Lung (tissue), 12 donors: ENCODE data around the gene MAPK7. TPM values are rescaled to one million over a fixed set of nuclear protein-coding genes. Genes with fewer than 3 reads are reported as not detected.

Source experiments
- ATAC-seq: fragments of 200-7000 bp; cut with Tn5 transposase; one replicate; pipeline ENCODE4 v1.9.1; 2020; ENCODE audit warnings: moderate number of reproducible peaks; ENCODE audit not compliant: insufficient read depth, low FRiP score
- DNase-seq, 3 donors: peaks; one replicate each; pipeline ENCODE4 v3.0.0-alpha.2; 2013 to 2017
- H3K27ac ChIP-seq, 2 donors: one replicate each; pipeline ENCODE4 v1.5.1; 2013; ENCODE audit warnings: mild to moderate bottlenecking in 2 of 2, moderate library complexity in 2 of 2, control low read depth in 1 of 2, inconsistent platforms in 1 of 2, low read depth in 1 of 2, low read length in 1 of 2
- H3K27me3 ChIP-seq, 3 donors: one replicate each; pipeline ENCODE4 v1.5.1; 2013; ENCODE audit warnings: low read length in 2 of 3; ENCODE audit not compliant: control insufficient read depth in 3 of 3, insufficient read depth in 3 of 3
- H3K36me3 ChIP-seq, 4 donors: one replicate each; pipeline ENCODE4 v1.5.1; 2013; ENCODE audit warnings: low read length in 4 of 4, mild to moderate bottlenecking in 1 of 4, moderate library complexity in 1 of 4; ENCODE audit not compliant: control insufficient read depth in 4 of 4, insufficient read depth in 4 of 4
- H3K4me1 ChIP-seq, 5 donors: one replicate each; pipeline ENCODE4 v1.5.1; 2013; ENCODE audit warnings: low read length in 5 of 5, mild to moderate bottlenecking in 2 of 5, moderate library complexity in 1 of 5; ENCODE audit not compliant: control insufficient read depth in 5 of 5, insufficient read depth in 5 of 5
- H3K4me3 ChIP-seq: one replicate; pipeline ENCODE4 v1.5.1; 2013; ENCODE audit warnings: mild to moderate bottlenecking, control low read depth, moderate library complexity
- H3K9ac ChIP-seq, 2 donors: one replicate each; pipeline ENCODE4 v1.5.1; 2013; ENCODE audit warnings: low read length in 2 of 2, control low read depth in 1 of 2; ENCODE audit not compliant: insufficient read depth in 1 of 2
- H3K9me3 ChIP-seq, 4 donors: one replicate each; pipeline ENCODE4 v1.5.1; 2013; ENCODE audit warnings: low read length in 3 of 4, mild to moderate bottlenecking in 1 of 4, moderate library complexity in 1 of 4; ENCODE audit not compliant: control insufficient read depth in 4 of 4, insufficient read depth in 3 of 4
- WGBS, 2 donors: extraction: QIAGEN DNeasy Blood & Tissue Kit; methylation state at CpG; one replicate each; pipeline ENCODE4 v1.1.7; 2013; 5-methylcytosine and 5-hydroxymethylcytosine counted together
- polyA plus RNA-seq, 2 donors: library from polyadenylated mRNA; stranded (reverse); fragments of 200-250 nt; gene quantifications; one replicate each; pipeline ENCODE4 v1.2.1, GENCODE V29; 2013
- total RNA-seq, 2 donors: library from RNA; depleted of rRNA in 1 of 2; stranded (reverse); fragments of >200 nt in 1 of 2; gene quantifications; one replicate each; pipeline ENCODE4 v1.2.1, GENCODE V29; 2014 to 2021
- TF ChIP-seq, protein P1 (sequence below): IDR thresholded peaks from 2 replicates; pipeline ENCODE4 v1.5.1; 2012; ENCODE audit warnings: mild to moderate bottlenecking; ENCODE audit errors: control extremely low read depth, extremely low read depth
- donor health status: control.
- donor health status: control.
- donor health status: Bipolar disorder and iron deficiency.
- donor health status: healthy.
- donor health status: DM: yes; HTN: yes; CAD: no.

MAPK7 gene
- total and polyA plus RNA-seq, 4 donors, result 13.7 to 45.7 (median 22.8) TPM

DNA sequence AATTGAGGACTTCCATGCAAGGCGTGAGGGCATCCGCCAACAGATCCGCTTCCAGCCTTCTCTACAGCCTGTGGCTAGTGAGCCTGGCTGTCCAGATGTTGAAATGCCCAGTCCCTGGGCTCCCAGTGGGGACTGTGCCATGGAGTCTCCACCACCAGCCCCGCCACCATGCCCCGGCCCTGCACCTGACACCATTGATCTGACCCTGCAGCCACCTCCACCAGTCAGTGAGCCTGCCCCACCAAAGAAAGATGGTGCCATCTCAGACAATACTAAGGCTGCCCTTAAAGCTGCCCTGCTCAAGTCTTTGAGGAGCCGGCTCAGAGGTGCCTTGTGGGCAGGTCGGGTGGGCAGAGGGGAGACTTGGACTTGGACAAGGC, 3.1 kb downstream of the MAPK7 start:
- no peak overlapping the region for H3K4me3 ChIP-seq
- H3K9ac ChIP-seq, result no peak overlapping the region
- TF ChIP-seq, protein P1, sequence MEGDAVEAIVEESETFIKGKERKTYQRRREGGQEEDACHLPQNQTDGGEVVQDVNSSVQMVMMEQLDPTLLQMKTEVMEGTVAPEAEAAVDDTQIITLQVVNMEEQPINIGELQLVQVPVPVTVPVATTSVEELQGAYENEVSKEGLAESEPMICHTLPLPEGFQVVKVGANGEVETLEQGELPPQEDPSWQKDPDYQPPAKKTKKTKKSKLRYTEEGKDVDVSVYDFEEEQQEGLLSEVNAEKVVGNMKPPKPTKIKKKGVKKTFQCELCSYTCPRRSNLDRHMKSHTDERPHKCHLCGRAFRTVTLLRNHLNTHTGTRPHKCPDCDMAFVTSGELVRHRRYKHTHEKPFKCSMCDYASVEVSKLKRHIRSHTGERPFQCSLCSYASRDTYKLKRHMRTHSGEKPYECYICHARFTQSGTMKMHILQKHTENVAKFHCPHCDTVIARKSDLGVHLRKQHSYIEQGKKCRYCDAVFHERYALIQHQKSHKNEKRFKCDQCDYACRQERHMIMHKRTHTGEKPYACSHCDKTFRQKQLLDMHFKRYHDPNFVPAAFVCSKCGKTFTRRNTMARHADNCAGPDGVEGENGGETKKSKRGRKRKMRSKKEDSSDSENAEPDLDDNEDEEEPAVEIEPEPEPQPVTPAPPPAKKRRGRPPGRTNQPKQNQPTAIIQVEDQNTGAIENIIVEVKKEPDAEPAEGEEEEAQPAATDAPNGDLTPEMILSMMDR, result no peak
- peaks cover 3 to 66% (median 29%) of the 10 kb centered on the region in 5 donors for H3K4me1 ChIP-seq
- no peaks in the 10 kb centered on the region for H3K27me3 ChIP-seq
- peaks cover 3 to 57% (median 50%) of the 10 kb centered on the region in 4 donors for H3K36me3 ChIP-seq
- no peak for DNase-seq
- ATAC-seq, result no peak
- H3K27ac ChIP-seq, result no peak overlapping the region
- peaks cover 0 to 2% (median 0%) of the 10 kb centered on the region in 4 donors for H3K9me3 ChIP-seq
- 95 to 97% methylated on average over 7 of the region's 7 CpGs for WGBS, 2 donors

DNA sequence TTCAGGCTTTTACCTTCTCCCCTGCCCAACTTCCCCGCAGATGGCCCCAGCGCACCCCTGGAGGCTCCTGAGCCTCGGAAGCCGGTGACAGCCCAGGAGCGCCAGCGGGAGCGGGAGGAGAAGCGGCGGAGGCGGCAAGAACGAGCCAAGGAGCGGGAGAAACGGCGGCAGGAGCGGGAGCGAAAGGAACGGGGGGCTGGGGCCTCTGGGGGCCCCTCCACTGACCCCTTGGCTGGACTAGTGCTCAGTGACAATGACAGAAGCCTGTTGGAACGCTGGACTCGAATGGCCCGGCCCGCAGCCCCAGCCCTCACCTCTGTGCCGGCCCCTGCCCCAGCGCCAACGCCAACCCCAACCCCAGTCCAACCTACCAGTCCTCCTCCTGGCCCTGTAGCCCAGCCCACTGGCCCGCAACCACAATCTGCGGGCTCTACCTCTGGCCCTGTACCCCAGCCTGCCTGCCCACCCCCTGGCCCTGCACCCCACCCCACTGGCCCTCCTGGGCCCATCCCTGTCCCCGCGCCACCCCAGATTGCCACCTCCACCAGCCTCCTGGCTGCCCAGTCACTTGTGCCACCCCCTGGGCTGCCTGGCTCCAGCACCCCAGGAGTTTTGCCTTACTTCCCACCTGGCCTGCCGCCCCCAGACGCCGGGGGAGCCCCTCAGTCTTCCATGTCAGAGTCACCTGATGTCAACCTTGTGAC, 3.6 kb downstream of the MAPK7 start:
- H3K27ac ChIP-seq, result no peak overlapping the region
- TF ChIP-seq, protein P1, result no peak
- peaks cover 0 to 2% (median 0%) of the 10 kb centered on the region in 4 donors for H3K9me3 ChIP-seq
- WGBS, 2 donors, result 91 to 96% methylated on average over 28 to 31 of the region's 31 CpGs
- H3K36me3 ChIP-seq, result peaks cover 3 to 61% (median 50%) of the 10 kb centered on the region in 4 donors
- DNase-seq (no peak), ATAC-seq (no peak)
- H3K9ac ChIP-seq, result no peak overlapping the region
- no peaks in the 10 kb centered on the region for H3K27me3 ChIP-seq
- no peak overlapping the region for H3K4me3 ChIP-seq
- H3K4me1 ChIP-seq, result peaks cover 1 to 64% (median 32%) of the 10 kb centered on the region in 5 donors

DNA sequence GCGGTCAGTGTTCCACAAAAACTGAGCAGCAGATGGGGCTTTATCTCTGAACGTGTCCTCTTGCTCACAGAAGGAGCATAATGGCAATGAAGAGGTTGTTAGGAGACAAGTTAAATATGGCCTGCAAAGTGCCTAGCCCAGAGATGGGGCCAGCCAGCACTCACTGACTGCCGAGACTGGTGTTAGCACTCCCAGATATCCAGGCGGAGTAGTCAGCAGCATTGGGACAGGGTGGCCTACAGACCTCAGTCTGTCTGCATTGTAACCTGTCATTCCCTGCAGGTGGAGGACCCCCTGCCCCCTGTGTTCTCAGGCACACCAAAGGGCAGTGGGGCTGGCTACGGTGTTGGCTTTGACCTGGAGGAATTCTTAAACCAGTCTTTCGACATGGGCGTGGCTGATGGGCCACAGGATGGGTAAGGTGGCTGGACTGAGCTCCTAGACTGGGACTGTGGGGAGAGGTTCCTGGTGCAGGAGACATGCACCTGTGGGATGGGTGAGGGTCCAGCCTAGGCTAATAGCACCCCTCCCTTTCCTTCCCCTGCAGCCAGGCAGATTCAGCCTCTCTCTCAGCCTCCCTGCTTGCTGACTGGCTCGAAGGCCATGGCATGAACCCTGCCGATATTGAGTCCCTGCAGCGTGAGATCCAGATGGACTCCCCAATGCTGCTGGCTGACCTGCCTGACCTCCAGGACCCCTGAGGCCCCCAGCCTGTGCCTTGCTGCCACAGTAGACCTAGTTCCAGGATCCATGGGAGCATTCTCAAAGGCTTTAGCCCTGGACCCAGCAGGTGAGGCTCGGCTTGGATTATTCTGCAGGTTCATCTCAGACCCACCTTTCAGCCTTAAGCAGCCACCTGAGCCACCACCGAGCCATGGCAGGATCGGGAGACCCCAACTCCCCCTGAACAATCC, 4.5 kb downstream of the MAPK7 start:
- Histone ChIP-seq H3K27ac (no peak overlapping the region), H3K9ac (no peak overlapping the region), H3K27me3 (no peaks in the 10 kb centered on the region), H3K9me3 (peaks cover 0 to 2% (median 0%) of the 10 kb centered on the region in 4 donors), H3K36me3 (peaks cover 3 to 61% (median 50%) of the 10 kb centered on the region in 4 donors), H3K4me3 (no peak overlapping the region), H3K4me1 (peaks cover 0 to 65% (median 34%) of the 10 kb centered on the region in 5 donors)
- DNase-seq, result peak in 2 of 3 donors; percentile 52 to 57
- WGBS, 2 donors, result 86 to 93% methylated on average over 13 of the region's 13 CpGs
- ATAC-seq, result no peak
- TF ChIP-seq, protein P1, result no peak
